ENCODE results near the gene PHF21B.

The PHF21B gene

DNA sequence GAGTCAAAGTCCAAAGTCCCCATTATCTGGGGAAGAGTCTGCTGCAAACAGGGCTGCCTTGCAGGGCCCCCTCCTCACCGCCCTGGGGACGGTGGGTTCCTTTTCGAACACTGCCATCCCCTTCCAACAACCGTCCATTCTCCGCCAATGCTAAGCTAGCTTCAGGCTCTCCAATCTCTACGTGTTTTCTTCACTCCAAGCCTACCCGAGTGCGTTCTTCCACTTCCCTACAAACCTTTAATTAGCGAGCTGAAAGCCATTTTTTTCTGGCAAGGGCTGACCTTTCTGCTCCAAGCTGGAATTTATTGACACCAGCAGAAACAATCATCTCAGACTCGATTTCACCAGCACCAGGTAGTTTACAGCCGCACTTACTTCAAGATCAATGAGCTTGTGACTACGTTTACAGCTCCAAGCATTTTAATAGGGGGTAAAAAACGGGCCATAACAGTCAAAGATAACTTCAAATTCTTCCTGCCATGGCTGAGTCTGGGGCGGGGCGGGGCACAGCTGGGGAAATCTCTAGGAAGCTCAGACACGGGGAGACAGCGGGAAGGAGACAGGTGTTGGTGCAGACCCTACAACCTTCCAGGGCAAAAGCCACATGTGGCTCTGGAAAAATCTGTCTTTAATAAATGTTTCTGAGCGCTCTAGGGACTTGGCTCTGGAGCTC lies 82.2 kb downstream of the PHF21B start:
- Histone ChIP-seq H3K27me3 (no peaks in the 10 kb centered on the region), H3K36me3 (no peaks in the 10 kb centered on the region), H3K4me3 (ENCODE audit: low read depth in 1 of 2, low read length in 1 of 2) (no peak overlapping the region), H3K27ac (no peak overlapping the region), H3K9me3 (no peaks in the 10 kb centered on the region), H3K4me1 (ENCODE audit: control insufficient read depth in 1 of 2, insufficient read depth in 1 of 2, low read depth in 1 of 2, low read length in 1 of 2) (no peaks in the 10 kb centered on the region)
- TF ChIP-seq, protein P1, sequence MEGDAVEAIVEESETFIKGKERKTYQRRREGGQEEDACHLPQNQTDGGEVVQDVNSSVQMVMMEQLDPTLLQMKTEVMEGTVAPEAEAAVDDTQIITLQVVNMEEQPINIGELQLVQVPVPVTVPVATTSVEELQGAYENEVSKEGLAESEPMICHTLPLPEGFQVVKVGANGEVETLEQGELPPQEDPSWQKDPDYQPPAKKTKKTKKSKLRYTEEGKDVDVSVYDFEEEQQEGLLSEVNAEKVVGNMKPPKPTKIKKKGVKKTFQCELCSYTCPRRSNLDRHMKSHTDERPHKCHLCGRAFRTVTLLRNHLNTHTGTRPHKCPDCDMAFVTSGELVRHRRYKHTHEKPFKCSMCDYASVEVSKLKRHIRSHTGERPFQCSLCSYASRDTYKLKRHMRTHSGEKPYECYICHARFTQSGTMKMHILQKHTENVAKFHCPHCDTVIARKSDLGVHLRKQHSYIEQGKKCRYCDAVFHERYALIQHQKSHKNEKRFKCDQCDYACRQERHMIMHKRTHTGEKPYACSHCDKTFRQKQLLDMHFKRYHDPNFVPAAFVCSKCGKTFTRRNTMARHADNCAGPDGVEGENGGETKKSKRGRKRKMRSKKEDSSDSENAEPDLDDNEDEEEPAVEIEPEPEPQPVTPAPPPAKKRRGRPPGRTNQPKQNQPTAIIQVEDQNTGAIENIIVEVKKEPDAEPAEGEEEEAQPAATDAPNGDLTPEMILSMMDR (IDR thresholded peaks at IDR 0.05): no peak

DNA sequence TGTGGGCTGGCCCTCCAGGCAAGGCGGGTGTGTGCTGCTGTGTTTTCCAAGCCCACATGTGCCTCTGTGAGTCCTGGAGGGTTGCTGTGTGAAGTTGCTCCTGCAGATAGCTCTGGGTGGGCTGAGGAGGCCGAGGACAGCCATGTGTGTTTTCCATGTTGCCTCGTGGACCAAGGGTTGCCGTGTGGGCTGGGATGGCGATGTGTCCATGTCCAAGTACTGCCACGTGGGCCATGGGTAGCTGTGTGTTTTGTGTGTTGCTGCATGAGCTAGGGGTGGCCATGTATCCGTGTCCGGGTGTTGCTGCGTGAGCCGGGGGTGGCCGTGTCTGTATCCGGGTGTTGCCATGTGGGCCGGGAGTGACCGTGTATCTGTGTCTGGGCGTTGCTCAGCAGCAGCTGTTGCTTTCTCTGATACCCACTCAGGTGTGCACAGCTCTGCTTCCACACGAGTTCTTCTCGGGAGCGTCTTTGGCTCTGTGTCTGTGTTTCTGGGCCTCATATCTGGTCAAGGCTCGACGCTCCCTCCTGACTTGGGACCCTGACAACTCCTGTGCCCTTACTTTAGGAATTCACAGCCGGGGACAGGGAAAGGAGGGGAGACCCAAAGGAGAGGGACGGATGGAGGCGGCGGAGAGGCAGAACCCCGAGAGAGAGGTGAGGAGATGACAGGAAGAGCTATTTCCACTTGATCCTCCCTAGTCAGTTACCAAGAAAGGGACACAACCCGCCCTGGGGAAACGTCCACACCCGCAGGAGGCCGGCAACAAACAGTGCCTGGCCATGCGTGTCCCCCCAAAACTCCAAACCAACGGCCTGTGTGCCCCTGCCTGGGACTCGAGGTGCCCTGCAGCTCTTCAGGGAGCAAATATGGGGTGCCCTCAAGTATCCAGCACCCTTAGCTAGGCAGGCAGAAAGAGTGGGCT lies 83.1 kb downstream of the PHF21B start:
- Histone ChIP-seq H3K9me3 (no peaks in the 10 kb centered on the region), H3K4me3 (ENCODE audit: low read depth in 1 of 2, low read length in 1 of 2) (no peak overlapping the region), H3K27me3 (no peaks in the 10 kb centered on the region), H3K27ac (no peak overlapping the region), H3K36me3 (no peaks in the 10 kb centered on the region), H3K4me1 (ENCODE audit: control insufficient read depth in 1 of 2, insufficient read depth in 1 of 2, low read depth in 1 of 2, low read length in 1 of 2) (no peaks in the 10 kb centered on the region)
- TF ChIP-seq, protein P1 (IDR thresholded peaks at IDR 0.05): no peak

DNA sequence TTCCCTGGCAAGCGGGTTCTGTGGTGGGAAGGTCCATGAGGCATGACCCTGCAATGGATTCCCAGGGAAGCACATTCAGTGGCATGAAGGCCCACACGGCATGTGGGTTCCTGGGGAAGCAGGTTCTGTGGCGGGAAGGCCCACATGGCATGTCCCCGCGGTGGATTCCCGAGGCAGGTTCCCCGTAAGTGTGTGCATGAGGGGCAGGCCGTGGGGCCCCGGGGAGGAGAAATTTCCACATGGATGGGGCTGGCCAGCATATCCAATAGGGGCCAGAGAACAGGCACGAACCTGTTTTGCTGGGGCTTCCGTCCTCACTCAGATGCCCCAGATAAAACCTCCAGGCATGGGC lies 83.7 kb downstream of the PHF21B start:
- Histone ChIP-seq H3K27me3 (no peaks in the 10 kb centered on the region), H3K27ac (no peak overlapping the region), H3K4me1 (ENCODE audit: control insufficient read depth in 1 of 2, insufficient read depth in 1 of 2, low read depth in 1 of 2, low read length in 1 of 2) (no peaks in the 10 kb centered on the region), H3K9me3 (no peaks in the 10 kb centered on the region), H3K4me3 (ENCODE audit: low read depth in 1 of 2, low read length in 1 of 2) (no peak overlapping the region), H3K36me3 (no peaks in the 10 kb centered on the region)
- TF ChIP-seq, protein P1 (IDR thresholded peaks at IDR 0.05): no peak

DNA sequence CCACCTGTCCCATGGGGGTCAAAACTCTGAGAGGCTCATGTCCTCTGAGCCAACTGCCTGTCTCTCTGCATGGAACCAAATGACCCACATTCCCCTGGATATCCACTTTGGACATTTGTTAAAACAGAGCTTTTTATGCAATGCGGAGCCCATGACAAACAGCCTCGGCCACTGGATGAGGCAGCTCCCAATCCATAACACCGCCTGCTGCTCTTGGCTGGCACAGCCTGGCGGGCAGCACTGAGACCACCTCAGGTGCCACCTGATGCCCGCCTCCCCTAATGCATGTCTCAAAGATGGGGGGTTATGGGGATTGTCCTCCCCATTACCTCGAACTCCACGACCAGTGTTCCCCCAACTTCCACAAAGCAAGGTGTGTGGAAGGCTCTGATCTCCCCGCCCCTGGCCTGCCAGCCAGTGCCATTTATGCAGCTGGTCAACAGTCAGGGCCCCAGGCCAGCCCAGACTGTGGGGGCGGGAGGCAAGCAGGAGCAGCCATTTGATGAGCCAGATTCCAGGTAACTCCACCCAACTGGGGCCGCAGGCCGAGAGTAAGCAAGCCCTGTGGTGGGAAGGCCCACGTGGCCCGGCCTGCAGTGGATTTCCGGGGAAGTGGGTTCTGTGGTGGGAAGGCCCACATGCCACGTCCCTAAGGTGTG lies 84.2 kb downstream of the PHF21B start:
- no peak overlapping the region for H3K4me3 ChIP-seq (ENCODE audit: low read depth in 1 of 2, low read length in 1 of 2)
- TF ChIP-seq, protein P1 (IDR thresholded peaks at IDR 0.05): no peak
- no peaks in the 10 kb centered on the region for H3K27me3 ChIP-seq
- no peak overlapping the region for H3K27ac ChIP-seq
- H3K4me1 ChIP-seq (ENCODE audit: control insufficient read depth in 1 of 2, insufficient read depth in 1 of 2, low read depth in 1 of 2, low read length in 1 of 2): no peaks in the 10 kb centered on the region
- no peaks in the 10 kb centered on the region for H3K9me3 ChIP-seq
- H3K36me3 ChIP-seq: no peaks in the 10 kb centered on the region

DNA sequence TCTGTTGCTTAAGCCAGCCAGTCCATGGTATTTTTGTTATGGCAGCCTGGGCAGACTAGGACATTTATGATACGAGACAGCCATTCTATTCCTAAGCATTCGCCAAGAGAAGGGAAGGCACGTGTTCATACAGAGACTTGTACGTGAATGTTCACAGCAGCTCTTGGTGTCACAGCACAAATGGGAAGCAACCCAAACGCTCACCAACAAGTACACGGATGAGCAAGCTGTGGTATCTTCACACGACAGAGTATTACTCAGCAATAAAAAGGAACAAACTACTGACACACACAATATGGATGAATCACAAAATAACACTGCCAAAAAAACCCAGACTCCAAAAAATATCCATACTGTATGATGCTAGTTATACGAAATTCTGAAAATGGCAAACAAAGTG lies 85.1 kb downstream of the PHF21B start:
- TF ChIP-seq, protein P1 (IDR thresholded peaks at IDR 0.05): no peak
- Histone ChIP-seq H3K9me3 (no peaks in the 10 kb centered on the region), H3K27ac (no peak overlapping the region), H3K4me3 (ENCODE audit: low read depth in 1 of 2, low read length in 1 of 2) (no peak overlapping the region), H3K27me3 (no peaks in the 10 kb centered on the region), H3K36me3 (no peaks in the 10 kb centered on the region), H3K4me1 (ENCODE audit: control insufficient read depth in 1 of 2, insufficient read depth in 1 of 2, low read depth in 1 of 2, low read length in 1 of 2) (no peaks in the 10 kb centered on the region)
